ENCODE data around the gene TACC2.

The TACC2 gene

GRCh38 chr10:122303271-122304053, 314.5 kb downstream of the TACC2 start:
- DNase-seq: no peak

All from stimulated activated CD4-positive, alpha-beta T cell treated with anti-CD3 and anti-CD28 coated beads, Interleukin-12 subunit alpha, Interleukin-12 subunit beta, amount 100 ng/mL, for 4 hours (primary cell).